ENCODE results near the gene CLCF1.

The CLCF1 gene

DNA sequence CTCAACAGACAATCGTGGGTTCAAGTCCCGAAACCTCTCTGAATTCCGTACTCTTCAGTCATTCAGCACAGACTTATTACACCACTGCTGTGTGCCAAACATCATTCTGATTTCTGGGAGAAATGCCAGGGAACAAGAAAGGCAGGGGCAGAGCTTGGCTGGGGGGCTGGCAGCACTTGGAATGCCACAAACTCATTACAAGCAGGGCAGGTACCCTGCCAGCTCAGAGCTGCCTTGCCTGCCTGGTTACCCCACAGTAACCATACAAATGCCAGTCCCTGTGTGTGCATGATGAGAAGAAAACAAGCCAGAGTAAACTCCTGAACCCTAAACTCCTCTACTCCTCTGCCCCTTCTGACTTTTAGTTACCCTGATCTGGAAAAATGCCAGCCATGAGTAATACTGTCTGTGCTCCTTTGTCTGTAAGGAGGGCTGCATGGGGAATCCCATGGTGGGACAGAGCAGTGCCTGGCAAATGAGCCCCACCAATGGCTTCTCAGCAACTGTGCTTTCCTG is 11.5 kb upstream of the CLCF1 start:
- Histone ChIP-seq H3K9me3 (ENCODE audit: control insufficient read depth, low read length) (no peaks in the 10 kb centered on the region), H3K4me1 (ENCODE audit: control insufficient read depth, insufficient read depth, low read length, poor library complexity, severe bottlenecking) (peaks cover 4% of the 10 kb centered on the region), H3K36me3 (ENCODE audit: control insufficient read depth, insufficient read depth, low read length) (no peaks in the 10 kb centered on the region), H3K4me3 (ENCODE audit: insufficient read depth, low read depth, low read length, poor library complexity, severe bottlenecking) (no peak overlapping the region), H3K27me3 (replicated peaks; ENCODE audit: control insufficient read depth, insufficient read depth, low read length, poor library complexity, severe bottlenecking) (no peaks in the 10 kb centered on the region), H3K27ac (ENCODE audit: insufficient read depth, low read length, poor library complexity, severe bottlenecking) (no peak overlapping the region)
- no peak for DNase-seq

DNA sequence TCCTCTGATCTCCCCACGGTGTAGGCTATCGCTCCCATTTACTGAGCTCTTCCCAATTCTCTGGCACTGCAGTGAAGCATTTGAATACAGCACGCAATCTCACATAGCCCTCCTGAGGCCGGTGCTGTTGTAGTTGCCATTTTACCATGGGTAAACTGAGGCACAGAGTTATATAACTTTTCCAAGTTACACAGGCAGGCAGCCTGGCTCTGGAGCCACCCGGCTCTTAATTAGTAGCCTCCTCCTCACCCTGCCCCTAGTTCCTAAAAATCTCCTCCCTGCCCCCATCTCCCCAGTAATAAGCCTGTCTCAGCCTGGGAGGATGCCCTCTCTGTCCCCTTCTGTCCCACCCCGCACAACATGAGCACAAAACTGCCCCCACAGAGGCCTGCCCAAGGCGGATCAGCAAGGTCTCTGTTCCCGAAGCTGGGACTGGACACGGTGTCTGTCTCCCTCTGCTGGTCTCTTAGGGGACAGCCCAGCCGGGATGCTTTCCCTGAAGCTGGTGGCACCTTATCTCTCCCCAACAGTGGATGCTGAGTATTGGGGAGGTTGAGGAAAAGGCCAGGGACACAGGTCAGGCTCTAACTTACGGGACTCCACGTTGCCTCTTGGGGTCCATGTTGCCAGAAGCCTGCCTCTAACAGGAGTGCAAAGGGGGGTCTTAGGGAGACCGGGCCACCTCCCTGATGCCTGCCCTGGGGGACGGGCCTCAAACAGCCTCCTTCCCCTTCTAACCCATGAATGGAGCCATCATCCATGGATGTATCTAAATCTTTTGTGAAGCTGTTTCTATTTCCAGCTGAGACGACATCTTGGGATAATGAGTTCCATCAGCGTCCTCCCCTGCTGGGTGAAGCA is 9.1 kb upstream of the CLCF1 start:
- Histone ChIP-seq H3K27ac (ENCODE audit: insufficient read depth, low read length, poor library complexity, severe bottlenecking) (no peak overlapping the region), H3K27me3 (replicated peaks; ENCODE audit: control insufficient read depth, insufficient read depth, low read length, poor library complexity, severe bottlenecking) (no peaks in the 10 kb centered on the region), H3K4me1 (ENCODE audit: control insufficient read depth, insufficient read depth, low read length, poor library complexity, severe bottlenecking) (peaks cover 4% of the 10 kb centered on the region), H3K9me3 (ENCODE audit: control insufficient read depth, low read length) (no peaks in the 10 kb centered on the region), H3K4me3 (ENCODE audit: insufficient read depth, low read depth, low read length, poor library complexity, severe bottlenecking) (no peak overlapping the region), H3K36me3 (ENCODE audit: control insufficient read depth, insufficient read depth, low read length) (no peaks in the 10 kb centered on the region)
- peak; percentile 68 to 78 (median 73) for DNase-seq

- Histone ChIP-seq H3K4me3 (ENCODE audit: insufficient read depth, low read depth, low read length, poor library complexity, severe bottlenecking) (no peak overlapping the region), H3K27ac (ENCODE audit: insufficient read depth, low read length, poor library complexity, severe bottlenecking) (no peak overlapping the region), H3K36me3 (ENCODE audit: control insufficient read depth, insufficient read depth, low read length) (no peaks in the 10 kb centered on the region), H3K9me3 (ENCODE audit: control insufficient read depth, low read length) (no peaks in the 10 kb centered on the region), H3K4me1 (ENCODE audit: control insufficient read depth, insufficient read depth, low read length, poor library complexity, severe bottlenecking) (peaks cover 4% of the 10 kb centered on the region), H3K27me3 (replicated peaks; ENCODE audit: control insufficient read depth, insufficient read depth, low read length, poor library complexity, severe bottlenecking) (no peaks in the 10 kb centered on the region)
- no peak for DNase-seq
Observed at GRCh38 chr11:67381244-67381972, 8.0 kb upstream of the CLCF1 start.

GRCh38 chr11:67379061-67380058 is 6.0 kb upstream of the CLCF1 start:
- H3K36me3 ChIP-seq (ENCODE audit: control insufficient read depth, insufficient read depth, low read length): no peaks in the 10 kb centered on the region
- no peak for DNase-seq
- no peaks in the 10 kb centered on the region for H3K27me3 ChIP-seq (replicated peaks; ENCODE audit: control insufficient read depth, insufficient read depth, low read length, poor library complexity, severe bottlenecking)
- no peak overlapping the region for H3K4me3 ChIP-seq (ENCODE audit: insufficient read depth, low read depth, low read length, poor library complexity, severe bottlenecking)
- H3K4me1 ChIP-seq (ENCODE audit: control insufficient read depth, insufficient read depth, low read length, poor library complexity, severe bottlenecking): peaks cover 13% of the 10 kb centered on the region
- H3K27ac ChIP-seq (ENCODE audit: insufficient read depth, low read length, poor library complexity, severe bottlenecking): no peak overlapping the region
- H3K9me3 ChIP-seq (ENCODE audit: control insufficient read depth, low read length): no peaks in the 10 kb centered on the region

DNA sequence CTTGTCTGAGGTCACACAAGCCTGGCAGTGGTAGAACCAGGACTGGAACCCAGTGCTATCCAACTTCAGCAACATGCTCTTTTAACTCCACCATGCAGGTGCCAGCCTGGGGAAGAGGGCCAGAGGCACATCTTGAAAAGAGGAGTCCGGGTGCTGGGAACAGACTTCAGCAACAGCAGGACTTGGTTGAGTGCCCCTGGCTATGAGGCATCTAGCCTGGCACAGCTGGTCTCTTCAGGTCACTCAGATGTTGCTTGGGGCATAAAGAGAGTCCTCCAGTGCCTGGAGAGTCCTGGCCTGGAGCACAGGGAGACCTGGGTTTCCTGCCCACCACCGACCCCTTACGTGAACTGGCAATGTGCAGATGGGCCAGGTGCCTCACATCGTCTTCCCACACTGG is 5.1 kb upstream of the CLCF1 start:
- H3K27me3 ChIP-seq (replicated peaks; ENCODE audit: control insufficient read depth, insufficient read depth, low read length, poor library complexity, severe bottlenecking): no peaks in the 10 kb centered on the region
- no peak overlapping the region for H3K4me3 ChIP-seq (ENCODE audit: insufficient read depth, low read depth, low read length, poor library complexity, severe bottlenecking)
- H3K9me3 ChIP-seq (ENCODE audit: control insufficient read depth, low read length): no peaks in the 10 kb centered on the region
- no peak overlapping the region for H3K27ac ChIP-seq (ENCODE audit: insufficient read depth, low read length, poor library complexity, severe bottlenecking)
- DNase-seq: no peak
- no peaks in the 10 kb centered on the region for H3K36me3 ChIP-seq (ENCODE audit: control insufficient read depth, insufficient read depth, low read length)
- peaks cover 20% of the 10 kb centered on the region for H3K4me1 ChIP-seq (ENCODE audit: control insufficient read depth, insufficient read depth, low read length, poor library complexity, severe bottlenecking)

DNA sequence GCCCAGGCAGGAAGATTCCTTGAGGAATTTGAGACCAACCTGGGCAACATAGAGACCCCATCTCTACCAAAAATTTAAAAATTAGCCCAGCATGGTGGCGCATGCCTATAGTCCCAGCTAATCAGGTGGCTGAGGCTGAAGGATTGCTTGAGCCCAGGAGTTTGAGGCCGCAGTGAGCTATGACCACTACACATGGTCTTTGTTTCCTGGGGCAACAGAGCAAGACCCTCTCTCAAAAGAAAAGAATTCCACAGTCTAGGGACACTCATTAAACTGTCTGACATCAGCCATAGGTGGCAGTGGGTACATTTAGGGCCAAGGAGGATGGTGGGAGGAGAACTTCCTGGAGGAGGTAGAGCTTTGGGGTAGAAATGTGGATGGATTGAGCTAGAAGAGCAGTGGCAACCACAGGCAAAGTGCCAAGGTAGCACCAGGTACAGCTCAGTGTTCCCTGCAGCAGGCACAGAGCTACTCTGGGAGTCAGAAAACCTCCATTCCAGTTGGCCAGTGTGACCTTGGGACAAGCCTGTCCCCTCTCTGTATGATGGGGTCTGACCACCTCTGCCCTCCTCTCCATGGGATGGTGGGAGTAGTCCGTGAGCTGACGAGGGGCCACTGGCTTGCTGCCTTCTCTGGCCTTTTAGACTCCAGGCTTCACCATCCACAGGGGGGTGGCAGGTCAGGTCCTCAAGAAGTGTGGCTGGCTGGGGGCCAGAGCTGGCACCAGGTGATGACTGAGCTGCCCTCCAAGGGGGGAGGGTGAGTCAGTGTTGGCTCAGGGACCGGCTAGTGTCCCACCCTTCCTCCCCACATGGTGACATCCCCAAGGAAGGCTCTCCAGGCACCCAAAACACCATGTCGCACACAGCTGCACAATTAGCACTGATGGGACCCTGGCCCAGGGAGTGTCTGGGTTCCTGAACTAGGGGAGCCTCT is 3.7 kb upstream of the CLCF1 start:
- DNase-seq: no peak
- peaks cover 18% of the 10 kb centered on the region for H3K4me1 ChIP-seq (ENCODE audit: control insufficient read depth, insufficient read depth, low read length, poor library complexity, severe bottlenecking)
- no peaks in the 10 kb centered on the region for H3K9me3 ChIP-seq (ENCODE audit: control insufficient read depth, low read length)
- peak overlapping the region; percentile 23 for H3K27ac ChIP-seq (ENCODE audit: insufficient read depth, low read length, poor library complexity, severe bottlenecking)
- no peak overlapping the region for H3K4me3 ChIP-seq (ENCODE audit: insufficient read depth, low read depth, low read length, poor library complexity, severe bottlenecking)
- no peaks in the 10 kb centered on the region for H3K36me3 ChIP-seq (ENCODE audit: control insufficient read depth, insufficient read depth, low read length)
- no peaks in the 10 kb centered on the region for H3K27me3 ChIP-seq (replicated peaks; ENCODE audit: control insufficient read depth, insufficient read depth, low read length, poor library complexity, severe bottlenecking)

GRCh38 chr11:67376063-67376820 is 2.8 kb upstream of the CLCF1 start:
- Histone ChIP-seq H3K4me1 (ENCODE audit: control insufficient read depth, insufficient read depth, low read length, poor library complexity, severe bottlenecking) (peaks cover 27% of the 10 kb centered on the region), H3K4me3 (ENCODE audit: insufficient read depth, low read depth, low read length, poor library complexity, severe bottlenecking) (no peak overlapping the region), H3K36me3 (ENCODE audit: control insufficient read depth, insufficient read depth, low read length) (no peaks in the 10 kb centered on the region)

DNA sequence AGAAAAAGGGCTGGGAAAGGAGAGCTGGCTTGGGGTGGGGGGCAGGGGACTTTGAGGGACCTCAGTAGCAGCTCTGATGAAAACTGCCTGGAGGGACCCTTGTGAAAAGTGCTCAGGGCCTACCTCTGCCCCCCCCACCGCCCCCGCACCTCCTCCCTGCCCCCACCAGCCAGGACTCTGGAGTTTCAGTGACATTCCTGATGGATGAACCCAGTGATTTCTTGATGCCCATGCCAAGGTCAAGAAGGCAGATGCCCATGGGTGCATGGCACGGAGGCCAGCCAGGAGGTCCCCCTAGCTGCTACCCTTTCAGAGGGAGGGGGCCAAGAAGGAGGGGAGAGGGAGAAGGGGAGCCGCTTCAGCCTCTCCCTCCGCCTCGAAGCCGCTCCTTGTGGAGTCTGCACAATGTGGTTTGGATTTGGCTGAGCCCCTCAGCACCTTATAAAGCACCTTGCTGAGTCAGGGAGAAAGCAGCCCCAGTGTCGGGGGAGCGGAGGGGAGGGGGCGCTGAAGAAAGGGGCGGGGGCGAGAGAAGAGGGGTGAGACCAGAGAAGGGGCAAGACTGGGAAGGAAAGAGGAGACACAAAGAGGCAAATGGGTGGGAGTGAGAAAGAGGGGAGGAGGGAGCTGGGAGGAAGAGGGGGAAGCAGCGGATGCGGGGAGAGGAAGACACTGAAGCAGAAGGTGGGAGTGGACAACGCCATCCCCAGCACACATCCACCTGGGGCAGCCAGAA is 2.1 kb upstream of the CLCF1 start:
- Histone ChIP-seq H3K27me3 (replicated peaks; ENCODE audit: control insufficient read depth, insufficient read depth, low read length, poor library complexity, severe bottlenecking) (no peaks in the 10 kb centered on the region), H3K4me1 (ENCODE audit: control insufficient read depth, insufficient read depth, low read length, poor library complexity, severe bottlenecking) (peaks cover 34% of the 10 kb centered on the region), H3K9me3 (ENCODE audit: control insufficient read depth, low read length) (no peaks in the 10 kb centered on the region), H3K27ac (ENCODE audit: insufficient read depth, low read length, poor library complexity, severe bottlenecking) (no peak overlapping the region), H3K4me3 (ENCODE audit: insufficient read depth, low read depth, low read length, poor library complexity, severe bottlenecking) (no peak overlapping the region), H3K36me3 (ENCODE audit: control insufficient read depth, insufficient read depth, low read length) (no peaks in the 10 kb centered on the region)
- DNase-seq: no peak

More at GRCh38 chr11:67376063-67376820, 2.8 kb upstream of the CLCF1 start:
- Histone ChIP-seq H3K27me3 (replicated peaks; ENCODE audit: control insufficient read depth, insufficient read depth, low read length, poor library complexity, severe bottlenecking) (no peaks in the 10 kb centered on the region), H3K27ac (ENCODE audit: insufficient read depth, low read length, poor library complexity, severe bottlenecking) (no peak overlapping the region), H3K9me3 (ENCODE audit: control insufficient read depth, low read length) (no peaks in the 10 kb centered on the region)
- DNase-seq: no peak
